Kidney epithelial cell (primary cell): ENCODE data around the gene UTP14A. TPM values are rescaled to one million over a fixed set of nuclear protein-coding genes. Genes with fewer than 3 reads are reported as not detected.

Experiments used
- DNase-seq: peaks from one replicate; pipeline ENCODE4 v3.0.0-alpha.2; 2010; ENCODE audit warnings: low read depth
- H3K27me3 ChIP-seq: 2 replicates; pipeline ENCODE4 v1.6.0; 2011; ENCODE audit warnings: low read length; ENCODE audit not compliant: control insufficient read depth, insufficient read depth
- H3K36me3 ChIP-seq: 2 replicates; pipeline ENCODE4 v1.5.1; 2011; ENCODE audit warnings: low read length; ENCODE audit not compliant: control insufficient read depth, insufficient read depth
- H3K4me3 ChIP-seq: 2 replicates; pipeline ENCODE4 v1.5.1; 2011; ENCODE audit warnings: low read depth, mild to moderate bottlenecking, control low read depth, low read length
- CTCF ChIP-seq: IDR thresholded peaks from 2 replicates; pipeline ENCODE4 v1.5.1; 2011; ENCODE audit warnings: mild to moderate bottlenecking, moderate library complexity, low read length, control low read depth, inconsistent platforms; ENCODE audit not compliant: insufficient read depth, poor library complexity, severe bottlenecking
- total RNA-seq: library from RNA; depleted of rRNA; stranded (reverse); fragments of >200 nt; gene quantifications from 2 replicates; pipeline ENCODE4 v1.2.3, GENCODE V29; 2015

The UTP14A gene
- total RNA-seq, 1 donor from 2014 or later: 17.6 TPM

- peak; percentile 53 for DNase-seq
These were observed 25.5 kb downstream of the UTP14A start for GRCh38 chrX:129931411-129932015.

GRCh38 chrX:129932016-129932820, 26.3 kb downstream of the UTP14A start:
- Histone ChIP-seq H3K27me3 (peaks cover 13% of the 10 kb centered on the region), H3K36me3 (no peaks in the 10 kb centered on the region), H3K4me3 (peak overlapping the region; percentile 59)
- peak; percentile 52 for DNase-seq
- no peak for TF ChIP-seq CTCF

More at GRCh38 chrX:129931411-129932015, 25.5 kb downstream of the UTP14A start:
- no peak for TF ChIP-seq CTCF
- Histone ChIP-seq H3K27me3 (peaks cover 11% of the 10 kb centered on the region), H3K4me3 (peak overlapping the region; percentile 59), H3K36me3 (no peaks in the 10 kb centered on the region)

- H3K27me3 ChIP-seq: peaks cover 13% of the 10 kb centered on the region
- no peaks in the 10 kb centered on the region for H3K36me3 ChIP-seq
- no peak for TF ChIP-seq CTCF
- DNase-seq: no peak
- peak overlapping the region; percentile 17 for H3K4me3 ChIP-seq
These were observed 26.9 kb downstream of the UTP14A start for GRCh38 chrX:129932821-129933321.

GRCh38 chrX:129933700-129934099, 27.7 kb downstream of the UTP14A start:
- TF ChIP-seq CTCF: no peak
- no peaks in the 10 kb centered on the region for H3K36me3 ChIP-seq
- H3K27me3 ChIP-seq: peaks cover 16% of the 10 kb centered on the region
- H3K4me3 ChIP-seq: no peak overlapping the region
- no peak for DNase-seq

GRCh38 chrX:129934461-129934860, 28.5 kb downstream of the UTP14A start:
- Histone ChIP-seq H3K4me3 (no peak overlapping the region), H3K36me3 (no peaks in the 10 kb centered on the region), H3K27me3 (peaks cover 16% of the 10 kb centered on the region)
- no peak for DNase-seq
- TF ChIP-seq CTCF: no peak
